ENCODE results near the gene SRGAP1. TPM values are rescaled to one million over a fixed set of nuclear protein-coding genes. Genes with fewer than 3 reads are reported as not detected.

SRGAP1 gene
- total and polyA plus RNA-seq, 2 experiments from 2014 or later, result 9.2 to 10.8 TPM

GRCh38 chr12:64180951-64181350 is 336.5 kb downstream of the SRGAP1 start:
- Histone ChIP-seq H4K20me1 (ENCODE audit: insufficient read depth, poor library complexity, severe bottlenecking) (no peaks in the 10 kb centered on the region), H3K27ac (peak overlapping the region; percentile 2), H3K4me3 (no peak overlapping the region), H3K9me3 (ENCODE audit: low read depth) (no peaks in the 10 kb centered on the region), H3K4me1 (ENCODE audit: insufficient read depth) (no peaks in the 10 kb centered on the region), H3K27me3 (no peaks in the 10 kb centered on the region), H3K79me2 (no peaks in the 10 kb centered on the region), H3K36me3 (replicated peaks; ENCODE audit: insufficient read depth, low read depth) (no peaks in the 10 kb centered on the region), H3K9me2 (replicated peaks; ENCODE audit: insufficient read depth) (no peaks in the 10 kb centered on the region), H2AFZ (no peak overlapping the region), H3K4me2 (no peak overlapping the region)
- TF ChIP-seq EZH2 (IDR thresholded peaks at IDR 0.05; ENCODE audit: borderline replicate concordance), result no peak
- TF ChIP-seq CTCF (IDR thresholded peaks at IDR 0.05; ENCODE audit: poor library complexity), result no peak
- TF ChIP-seq EZH2phosphoT487 (IDR thresholded peaks at IDR 0.05; ENCODE audit: low read depth, severe bottlenecking, unreplicated experiment), result no peak
- no peak for DNase-seq (ENCODE audit: low spot score)
- 84% methylated on average over 5 of the region's 5 CpGs for WGBS (ENCODE audit: low lambda C conversion rate, missing lambda C conversion rate)

- no peak overlapping the region for H3K4me2 ChIP-seq
- no peaks in the 10 kb centered on the region for H3K27me3 ChIP-seq
- H4K20me1 ChIP-seq (ENCODE audit: insufficient read depth, poor library complexity, severe bottlenecking), result no peaks in the 10 kb centered on the region
- 40% methylated on average over 3 of the region's 3 CpGs for WGBS (ENCODE audit: low lambda C conversion rate, missing lambda C conversion rate)
- no peaks in the 10 kb centered on the region for H3K79me2 ChIP-seq
- H3K9me2 ChIP-seq (replicated peaks; ENCODE audit: insufficient read depth), result no peaks in the 10 kb centered on the region
- DNase-seq (ENCODE audit: low spot score), result peak; percentile 64
- H2AFZ ChIP-seq, result no peak overlapping the region
- TF ChIP-seq EZH2phosphoT487 (IDR thresholded peaks at IDR 0.05; ENCODE audit: low read depth, severe bottlenecking, unreplicated experiment), result no peak
- TF ChIP-seq EZH2 (IDR thresholded peaks at IDR 0.05; ENCODE audit: borderline replicate concordance), result no peak
- TF ChIP-seq CTCF (IDR thresholded peaks at IDR 0.05; ENCODE audit: poor library complexity), result peak; percentile 83
- H3K4me3 ChIP-seq, result no peak overlapping the region
- no peaks in the 10 kb centered on the region for H3K36me3 ChIP-seq (replicated peaks; ENCODE audit: insufficient read depth, low read depth)
- no peaks in the 10 kb centered on the region for H3K9me3 ChIP-seq (ENCODE audit: low read depth)
- H3K27ac ChIP-seq, result peak overlapping the region; percentile 2
- H3K4me1 ChIP-seq (ENCODE audit: insufficient read depth), result no peaks in the 10 kb centered on the region
Observed at GRCh38 chr12:64181430-64182291, 337.2 kb downstream of the SRGAP1 start.

- no peak for TF ChIP-seq CTCF (IDR thresholded peaks at IDR 0.05; ENCODE audit: poor library complexity)
- no peak for TF ChIP-seq EZH2 (IDR thresholded peaks at IDR 0.05; ENCODE audit: borderline replicate concordance)
- TF ChIP-seq EZH2phosphoT487 (IDR thresholded peaks at IDR 0.05; ENCODE audit: low read depth, severe bottlenecking, unreplicated experiment), result no peak
- Histone ChIP-seq H3K9me2 (replicated peaks; ENCODE audit: insufficient read depth) (no peaks in the 10 kb centered on the region), H3K4me3 (no peak overlapping the region), H3K79me2 (no peaks in the 10 kb centered on the region), H4K20me1 (ENCODE audit: insufficient read depth, poor library complexity, severe bottlenecking) (no peaks in the 10 kb centered on the region), H3K27ac (no peak overlapping the region), H3K4me2 (no peak overlapping the region), H2AFZ (no peak overlapping the region), H3K9me3 (ENCODE audit: low read depth) (no peaks in the 10 kb centered on the region), H3K4me1 (ENCODE audit: insufficient read depth) (no peaks in the 10 kb centered on the region), H3K27me3 (no peaks in the 10 kb centered on the region), H3K36me3 (replicated peaks; ENCODE audit: insufficient read depth, low read depth) (no peaks in the 10 kb centered on the region)
- WGBS (ENCODE audit: low lambda C conversion rate, missing lambda C conversion rate), result 100% methylated on average over 1 of the region's 1 CpG
- no peak for DNase-seq (ENCODE audit: low spot score)
Observed at GRCh38 chr12:64184216-64184615, 339.7 kb downstream of the SRGAP1 start.
